Glutamatergic neuron (in vitro differentiated cells): Measurements from ENCODE around the gene PECR. TPM values are rescaled to one million over a fixed set of nuclear protein-coding genes. Genes with fewer than 3 reads are reported as not detected.

ENCODE experiments used
- DNase-seq: peaks from one replicate; pipeline ENCODE4 v3.0.0; 2022
- H3K27ac Mint-ChIP-seq: one replicate; pipeline ENCODE4 v1.8.0; 2020; ENCODE audit warnings: mild to moderate bottlenecking, mixed read lengths, inconsistent platforms; ENCODE audit not compliant: unreplicated experiment
- H3K27me3 Mint-ChIP-seq: one replicate; pipeline ENCODE4 v1.8.0; 2020; ENCODE audit warnings: mild to moderate bottlenecking, moderate library complexity, mixed read lengths, inconsistent platforms; ENCODE audit not compliant: unreplicated experiment
- H3K36me3 Mint-ChIP-seq: one replicate; pipeline ENCODE4 v1.8.0; 2020; ENCODE audit warnings: mild to moderate bottlenecking, mixed read lengths, inconsistent platforms; ENCODE audit not compliant: unreplicated experiment
- H3K4me1 Mint-ChIP-seq: one replicate; pipeline ENCODE4 v1.8.0; 2020; ENCODE audit warnings: mild to moderate bottlenecking, low read depth, mixed read lengths, inconsistent platforms; ENCODE audit not compliant: unreplicated experiment
- H3K4me3 Mint-ChIP-seq: one replicate; pipeline ENCODE4 v1.8.0; 2020; ENCODE audit warnings: mild to moderate bottlenecking, mixed read lengths, inconsistent platforms; ENCODE audit not compliant: unreplicated experiment
- H3K9me3 Mint-ChIP-seq: one replicate; pipeline ENCODE4 v1.8.0; 2020; ENCODE audit warnings: mild to moderate bottlenecking, moderate library complexity, mixed read lengths, inconsistent platforms; ENCODE audit not compliant: unreplicated experiment
- total RNA-seq: library from RNA; stranded (reverse); fragmentation: NEBNext Ultra II Directional; extraction: Animal tissue kit (Norgen Biotek cat#: 25700); gene quantifications from one replicate; pipeline ENCODE4 v1.2.1, GENCODE V29; 2021; ENCODE audit not compliant: unreplicated experiment
- TF ChIP-seq, protein P1 (sequence below): fragments of 200-600 bp; sonication (generic); IDR thresholded peaks from one replicate; pipeline ENCODE4 v1.5.0; 2021; ENCODE audit not compliant: partially characterized antibody, unreplicated experiment

Gene PECR
- total RNA-seq, 1 donor from 2014 or later: 33.0 TPM

DNA sequence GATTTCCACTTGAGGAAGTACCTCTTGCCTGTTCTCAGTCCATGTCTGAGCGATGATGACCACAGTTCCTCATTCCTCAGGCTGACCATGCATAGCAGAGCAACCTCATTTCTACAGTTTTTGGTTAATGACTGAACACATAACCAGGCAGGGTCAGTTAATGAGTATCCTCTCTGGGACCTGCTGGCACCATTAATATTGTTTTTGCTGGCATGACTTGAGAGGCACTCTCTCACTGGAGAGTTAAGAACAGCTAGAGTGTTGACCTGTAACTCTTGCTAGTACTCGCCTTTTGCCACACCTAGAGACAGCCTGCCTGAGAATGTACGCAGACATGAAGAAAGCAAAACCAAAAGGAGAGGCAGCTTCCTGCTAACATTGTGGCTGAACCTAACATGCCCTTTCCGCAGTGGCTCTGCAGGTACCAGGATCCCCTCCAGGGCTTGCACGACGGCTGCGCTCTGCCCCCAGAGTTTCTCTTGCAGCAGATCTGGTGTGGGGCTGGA, 23.9 kb downstream of the PECR start:
- H3K4me3 Mint-ChIP-seq: no peak overlapping the region
- H3K36me3 Mint-ChIP-seq: no peaks in the 10 kb centered on the region
- DNase-seq: no peak
- H3K9me3 Mint-ChIP-seq: no peaks in the 10 kb centered on the region
- TF ChIP-seq, protein P1, sequence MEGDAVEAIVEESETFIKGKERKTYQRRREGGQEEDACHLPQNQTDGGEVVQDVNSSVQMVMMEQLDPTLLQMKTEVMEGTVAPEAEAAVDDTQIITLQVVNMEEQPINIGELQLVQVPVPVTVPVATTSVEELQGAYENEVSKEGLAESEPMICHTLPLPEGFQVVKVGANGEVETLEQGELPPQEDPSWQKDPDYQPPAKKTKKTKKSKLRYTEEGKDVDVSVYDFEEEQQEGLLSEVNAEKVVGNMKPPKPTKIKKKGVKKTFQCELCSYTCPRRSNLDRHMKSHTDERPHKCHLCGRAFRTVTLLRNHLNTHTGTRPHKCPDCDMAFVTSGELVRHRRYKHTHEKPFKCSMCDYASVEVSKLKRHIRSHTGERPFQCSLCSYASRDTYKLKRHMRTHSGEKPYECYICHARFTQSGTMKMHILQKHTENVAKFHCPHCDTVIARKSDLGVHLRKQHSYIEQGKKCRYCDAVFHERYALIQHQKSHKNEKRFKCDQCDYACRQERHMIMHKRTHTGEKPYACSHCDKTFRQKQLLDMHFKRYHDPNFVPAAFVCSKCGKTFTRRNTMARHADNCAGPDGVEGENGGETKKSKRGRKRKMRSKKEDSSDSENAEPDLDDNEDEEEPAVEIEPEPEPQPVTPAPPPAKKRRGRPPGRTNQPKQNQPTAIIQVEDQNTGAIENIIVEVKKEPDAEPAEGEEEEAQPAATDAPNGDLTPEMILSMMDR: no peak
- H3K27me3 Mint-ChIP-seq: peaks cover 2% of the 10 kb centered on the region
- H3K27ac Mint-ChIP-seq: no peak overlapping the region
- H3K4me1 Mint-ChIP-seq: no peaks in the 10 kb centered on the region

DNA sequence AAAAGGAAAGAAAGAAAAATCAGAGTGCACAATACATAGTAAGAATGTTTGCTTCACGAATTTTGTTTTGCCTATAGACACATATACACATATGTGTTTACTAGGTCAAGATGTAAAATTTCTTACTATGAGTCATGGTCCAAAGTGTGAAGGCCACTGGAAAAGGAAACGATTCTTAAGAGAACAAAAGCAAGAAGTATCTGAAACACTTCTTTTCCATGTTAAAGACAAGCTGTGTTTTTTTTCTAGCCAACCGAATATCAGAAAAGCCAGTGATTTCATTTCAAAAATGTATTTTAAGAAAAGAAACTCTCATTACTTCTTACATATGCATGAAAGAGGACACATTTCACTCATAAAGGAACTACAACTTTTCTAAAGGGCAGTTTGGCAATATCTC, 24.9 kb downstream of the PECR start:
- TF ChIP-seq, protein P1: no peak
- Mint-ChIP-seq H3K36me3 (no peaks in the 10 kb centered on the region), H3K9me3 (no peaks in the 10 kb centered on the region), H3K27ac (no peak overlapping the region), H3K4me3 (no peak overlapping the region), H3K4me1 (no peaks in the 10 kb centered on the region), H3K27me3 (peaks cover 2% of the 10 kb centered on the region)
- DNase-seq: no peak

DNA sequence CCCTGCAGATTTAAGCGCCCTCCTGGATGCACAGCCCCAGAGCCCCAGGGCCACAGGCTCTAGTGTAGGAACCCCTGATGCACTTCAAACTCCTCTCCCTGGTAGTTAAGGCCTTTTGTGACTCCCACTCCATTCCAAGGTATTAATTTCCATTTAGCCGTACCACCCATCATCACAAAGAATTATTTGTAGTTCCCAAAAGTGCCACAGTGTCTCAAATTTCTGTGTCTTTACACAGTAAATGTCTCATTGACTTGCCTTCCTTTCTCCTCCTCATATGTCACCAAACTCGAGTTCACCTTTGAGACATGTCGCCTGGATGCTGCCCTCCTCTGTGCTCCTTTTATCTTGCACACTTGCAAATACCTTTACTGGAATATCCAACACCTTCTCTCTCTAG, 25.9 kb downstream of the PECR start:
- Mint-ChIP-seq H3K27ac (no peak overlapping the region), H3K36me3 (no peaks in the 10 kb centered on the region), H3K27me3 (peaks cover 2% of the 10 kb centered on the region)

DNA sequence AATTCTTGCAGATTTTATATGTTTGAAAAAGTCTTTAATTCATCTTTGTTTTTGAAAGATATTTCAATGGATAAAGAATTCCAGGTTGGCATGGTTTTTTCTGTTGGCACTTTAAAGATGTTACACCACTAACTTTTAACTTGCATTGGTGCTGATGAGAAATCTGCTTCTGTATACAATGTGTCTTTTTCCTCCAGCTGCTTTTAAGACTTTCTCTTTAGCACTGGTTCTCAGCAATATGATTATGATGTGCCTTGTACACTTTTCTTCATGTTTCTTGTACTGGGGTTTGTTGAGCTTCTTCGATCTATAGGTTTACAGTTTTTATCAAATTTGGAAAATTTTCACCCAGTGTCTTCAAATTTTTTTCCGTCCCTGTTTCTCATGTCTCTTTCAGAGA, 29.2 kb downstream of the PECR start:
- Mint-ChIP-seq H3K27ac (no peak overlapping the region), H3K9me3 (no peaks in the 10 kb centered on the region), H3K27me3 (no peaks in the 10 kb centered on the region), H3K4me3 (no peak overlapping the region), H3K4me1 (no peaks in the 10 kb centered on the region), H3K36me3 (no peaks in the 10 kb centered on the region)
- DNase-seq: no peak
- TF ChIP-seq, protein P1: no peak

More for the DNA sequence above, 25.9 kb downstream of the PECR start:
- no peak for DNase-seq
- Mint-ChIP-seq H3K4me3 (no peak overlapping the region), H3K9me3 (no peaks in the 10 kb centered on the region), H3K4me1 (no peaks in the 10 kb centered on the region)
- TF ChIP-seq, protein P1: no peak

DNA sequence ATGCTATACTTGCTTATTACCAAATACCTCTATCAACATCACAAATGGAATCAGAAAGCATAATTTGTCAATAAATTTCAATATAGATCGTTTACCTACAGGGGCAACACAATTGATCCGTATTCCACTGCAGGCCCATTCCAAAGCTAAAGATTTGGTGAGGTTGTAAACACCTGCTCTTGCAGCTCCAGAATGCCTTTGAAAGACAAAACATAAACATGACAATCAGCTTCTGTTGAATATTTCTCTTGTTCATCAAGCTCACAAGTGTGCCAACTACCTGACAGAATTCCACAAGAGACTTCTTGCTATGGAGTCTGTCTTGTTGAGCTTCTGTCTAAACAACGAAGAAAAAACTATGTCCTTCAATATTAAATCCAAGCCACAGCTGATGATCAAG, 30.3 kb downstream of the PECR start:
- TF ChIP-seq, protein P1: no peak
- H3K27ac Mint-ChIP-seq: no peak overlapping the region
- H3K9me3 Mint-ChIP-seq: no peaks in the 10 kb centered on the region
- H3K4me1 Mint-ChIP-seq: no peaks in the 10 kb centered on the region
- no peaks in the 10 kb centered on the region for H3K27me3 Mint-ChIP-seq
- no peaks in the 10 kb centered on the region for H3K36me3 Mint-ChIP-seq
- no peak overlapping the region for H3K4me3 Mint-ChIP-seq
- no peak for DNase-seq
